Chondrocyte (in vitro differentiated cells): ENCODE results near the gene CSPG4. TPM values are rescaled to one million over a fixed set of nuclear protein-coding genes. Genes with fewer than 3 reads are reported as not detected.
"Not testable (repeated sequence)": the region's sequence is repeated elsewhere in the genome, so short reads cannot be mapped to it uniquely, and the experiment has no call there.

Experiments used
- DNase-seq: peaks from one replicate; pipeline ENCODE4 v3.0.0; 2021; ENCODE audit warnings: mixed read lengths, low spot score
- H3K27ac Mint-ChIP-seq: one replicate; pipeline ENCODE4 v1.8.0; 2021; ENCODE audit warnings: mild to moderate bottlenecking, moderate library complexity, mixed read lengths; ENCODE audit not compliant: unreplicated experiment
- H3K27me3 Mint-ChIP-seq: 2 replicates; pipeline ENCODE4 v1.8.0; 2021; ENCODE audit warnings: low read depth, mixed read lengths
- H3K36me3 Mint-ChIP-seq: 2 replicates; pipeline ENCODE4 v1.8.0; 2021; ENCODE audit warnings: low read depth, mixed read lengths
- H3K4me1 Mint-ChIP-seq: 2 replicates; pipeline ENCODE4 v1.8.0; 2021; ENCODE audit warnings: low read depth, mild to moderate bottlenecking, mixed read lengths
- H3K4me3 Mint-ChIP-seq: one replicate; pipeline ENCODE4 v1.8.0; 2021; ENCODE audit warnings: mild to moderate bottlenecking, moderate library complexity, mixed read lengths; ENCODE audit not compliant: unreplicated experiment
- H3K9me3 Mint-ChIP-seq: 2 replicates; pipeline ENCODE4 v1.8.0; 2021; ENCODE audit warnings: low read depth, mixed read lengths
- CTCF ChIP-seq: fragments of 200-600 bp; sonication (generic); IDR thresholded peaks from 2 replicates; pipeline ENCODE4 v1.5.0; 2021; ENCODE audit warnings: antibody characterized with exemption, mild to moderate bottlenecking, moderate library complexity
- total RNA-seq: library from RNA; stranded (reverse); gene quantifications from 3 replicates; pipeline ENCODE4 v1.2.1, GENCODE V29; 2021

Gene CSPG4
- total RNA-seq, 1 donor from 2014 or later = 595 TPM

GRCh38 chr15:75733761-75734651 lies 21.4 kb upstream of the CSPG4 start:
- Mint-ChIP-seq H3K36me3 (no peaks in the 10 kb centered on the region), H3K4me3 (no peak overlapping the region), H3K9me3 (no peaks in the 10 kb centered on the region), H3K4me1 (peaks cover 17% of the 10 kb centered on the region), H3K27me3 (no peaks in the 10 kb centered on the region), H3K27ac (no peak overlapping the region)
- no peak for TF ChIP-seq CTCF
- peak; percentile 77 for DNase-seq

GRCh38 chr15:75732809-75733451 lies 20.3 kb upstream of the CSPG4 start:
- peak; percentile 84 for DNase-seq
- H3K36me3 Mint-ChIP-seq = no peaks in the 10 kb centered on the region
- H3K9me3 Mint-ChIP-seq = no peaks in the 10 kb centered on the region
- peaks cover 17% of the 10 kb centered on the region for H3K4me1 Mint-ChIP-seq
- TF ChIP-seq CTCF = peak; percentile 83
- no peak overlapping the region for H3K4me3 Mint-ChIP-seq
- H3K27me3 Mint-ChIP-seq = no peaks in the 10 kb centered on the region
- H3K27ac Mint-ChIP-seq = no peak overlapping the region

GRCh38 chr15:75732177-75732808 lies 19.6 kb upstream of the CSPG4 start:
- Mint-ChIP-seq H3K27ac (no peak overlapping the region), H3K4me3 (no peak overlapping the region), H3K36me3 (no peaks in the 10 kb centered on the region), H3K9me3 (no peaks in the 10 kb centered on the region), H3K27me3 (no peaks in the 10 kb centered on the region), H3K4me1 (peaks cover 13% of the 10 kb centered on the region)
- DNase-seq = peak; percentile 76
- no peak for TF ChIP-seq CTCF

- peak; percentile 89 for DNase-seq
- no peak overlapping the region for H3K27ac Mint-ChIP-seq
These were observed 18.9 kb upstream of the CSPG4 start for GRCh38 chr15:75731248-75732151.

GRCh38 chr15:75730376-75731247 lies 18.0 kb upstream of the CSPG4 start:
- peak; percentile 66 for DNase-seq
- not testable (repeated sequence) for H3K9me3 Mint-ChIP-seq, H3K27me3 Mint-ChIP-seq, H3K27ac Mint-ChIP-seq, H3K4me3 Mint-ChIP-seq, H3K36me3 Mint-ChIP-seq
- H3K4me1 Mint-ChIP-seq = peaks cover 13% of the 10 kb centered on the region

More at GRCh38 chr15:75731248-75732151, 18.9 kb upstream of the CSPG4 start:
- no peaks in the 10 kb centered on the region for H3K27me3 Mint-ChIP-seq
- no peaks in the 10 kb centered on the region for H3K36me3 Mint-ChIP-seq
- no peak for TF ChIP-seq CTCF
- H3K4me1 Mint-ChIP-seq = peaks cover 13% of the 10 kb centered on the region
- no peaks in the 10 kb centered on the region for H3K9me3 Mint-ChIP-seq
- no peak overlapping the region for H3K4me3 Mint-ChIP-seq
